ENCODE data around the gene TAS1R1. TPM values are rescaled to one million over a fixed set of nuclear protein-coding genes. Genes with fewer than 3 reads are reported as not detected.

TAS1R1 gene
- polyA plus RNA-seq (ENCODE audit: insufficient read depth in 1 of 5, insufficient read length in 5 of 5, low replicate concordance in 1 of 5): under 1 TPM in 4 of 5 donors, not detected in 1; 0.17 to 0.54 (median 0.19) TPM
- long read RNA-seq, donor 1: 0 reads
- long read RNA-seq, donor 2: 0 reads
- long read RNA-seq, donor 3: 0 reads
- long read RNA-seq, donor 4: 0 reads
- long read RNA-seq, donor 5: 0 reads
- long read RNA-seq, donor 6: 0 reads
- long read RNA-seq, donor 7: 0 reads
- long read RNA-seq, donor 8: 0 reads

- DNase-seq: no peak
These were observed at the start of gene TAS1R1 for GRCh38 chr1:6554907-6555778. Gene TAS1R1, plus strand, starts transcription at chr1:6555307. Its CDS starts 67 bp downstream, at chr1:6555374.

- no peak for DNase-seq
These were observed 49.5 kb upstream of the TAS1R1 start for GRCh38 chr1:6505367-6506209.

GRCh38 chr1:6506210-6507036 is 48.7 kb upstream of the TAS1R1 start:
- DNase-seq: no peak

GRCh38 chr1:6507037-6507428 is 48.1 kb upstream of the TAS1R1 start:
- DNase-seq: no peak

- no peak for DNase-seq
These were observed 47.6 kb upstream of the TAS1R1 start for GRCh38 chr1:6507461-6507911.

GRCh38 chr1:6508154-6508815 is 46.8 kb upstream of the TAS1R1 start:
- DNase-seq: no peak

- no peak for DNase-seq
These were observed 46.3 kb upstream of the TAS1R1 start for GRCh38 chr1:6508816-6509189.

GRCh38 chr1:6509220-6509918 is 45.7 kb upstream of the TAS1R1 start:
- no peak for DNase-seq

- DNase-seq: no peak
These were observed 45.2 kb upstream of the TAS1R1 start for GRCh38 chr1:6509919-6510291.

GRCh38 chr1:6510493-6510892 is 44.6 kb upstream of the TAS1R1 start:
- no peak for DNase-seq

GRCh38 chr1:6511056-6511455 is 44.1 kb upstream of the TAS1R1 start:
- DNase-seq: no peak

GRCh38 chr1:6511561-6512244 is 43.4 kb upstream of the TAS1R1 start:
- DNase-seq: no peak

GRCh38 chr1:6512245-6512907 is 42.7 kb upstream of the TAS1R1 start:
- no peak for DNase-seq

- DNase-seq: no peak
These were observed 42.2 kb upstream of the TAS1R1 start for GRCh38 chr1:6512908-6513280.

GRCh38 chr1:6513320-6513801 is 41.7 kb upstream of the TAS1R1 start:
- no peak for DNase-seq

GRCh38 chr1:6515771-6516170 is 39.3 kb upstream of the TAS1R1 start:
- DNase-seq: no peak

- no peak for DNase-seq
These were observed 37.7 kb upstream of the TAS1R1 start for GRCh38 chr1:6517435-6517851.

- no peak for DNase-seq
These were observed 35.6 kb upstream of the TAS1R1 start for GRCh38 chr1:6519491-6519934.
